RWPE1 (cell line): Measurements from ENCODE around the gene XRN2.
"Not testable (repeated sequence)": the region's sequence is repeated elsewhere in the genome, so short reads cannot be mapped to it uniquely, and the experiment has no call there.

Experiments
- CTCF ChIA-PET: fragments of 350-600 bp; sonication (Branson Sonifier 250); formaldehyde crosslinking; extraction: SDS; loops from one replicate; lab custom pipeline; 2021; lab: Yijun Ruan, JAX
- POLR2A ChIA-PET: fragments of 400-600 bp; formaldehyde crosslinking; extraction: SDS; loops from one replicate; lab custom pipeline; 2020; ENCODE audit warnings: antibody characterized with exemption; ENCODE audit not compliant: low non-redundant PET; lab: Yijun Ruan, JAX
- DNase-seq: peaks from one replicate; pipeline ENCODE4 v3.0.0; 2012; ENCODE audit warnings: low spot score
- H3K27ac ChIP-seq: fragments of 450-650 bp; 2 replicates; pipeline ENCODE4 v1.5.1; 2017
- CTCF ChIP-seq: fragments of 450-650 bp; conservative IDR thresholded peaks from 2 replicates; pipeline ENCODE4 v1.5.1; 2017; ENCODE audit warnings: low read depth, mild to moderate bottlenecking

XRN2 gene

GRCh38 chr20:21411725-21412124 is 108.6 kb downstream of the XRN2 start:
- no peak for DNase-seq
- no peak overlapping the region for H3K27ac ChIP-seq
- ChIA-PET POLR2A (no interaction called here), CTCF (no interaction called here)
- no peak for TF ChIP-seq CTCF

GRCh38 chr20:21413996-21414395 is 110.9 kb downstream of the XRN2 start:
- POLR2A ChIA-PET, DNase-seq: not testable (repeated sequence)
- CTCF ChIA-PET: interaction anchor here (0.6 kb wide), 1 partner anchor 149 kb away, joined by 3 read pairs; no protein-coding TSS in a partner anchor

GRCh38 chr20:21419147-21419546 is 116.0 kb downstream of the XRN2 start:
- CTCF ChIA-PET, H3K27ac ChIP-seq, DNase-seq, POLR2A ChIA-PET: not testable (repeated sequence)

More at GRCh38 chr20:21413996-21414395, 110.9 kb downstream of the XRN2 start:
- H3K27ac ChIP-seq: not testable (repeated sequence)

- no peak overlapping the region for H3K27ac ChIP-seq
- CTCF ChIA-PET: no interaction called here
- POLR2A ChIA-PET: no interaction called here
- DNase-seq: no peak
- no peak for TF ChIP-seq CTCF
These were observed 118.6 kb downstream of the XRN2 start for GRCh38 chr20:21421601-21422236.

- DNase-seq, H3K27ac ChIP-seq, CTCF ChIA-PET, POLR2A ChIA-PET: not testable (repeated sequence)
These were observed 120.6 kb downstream of the XRN2 start for GRCh38 chr20:21423712-21424111.

GRCh38 chr20:21424846-21425245 is 121.7 kb downstream of the XRN2 start:
- H3K27ac ChIP-seq: no peak overlapping the region
- TF ChIP-seq CTCF: no peak
- ChIA-PET CTCF (interaction anchor here (0.5 kb wide), 1 partner anchor 188 kb away, joined by 4 read pairs; no protein-coding TSS in a partner anchor), POLR2A (no interaction called here)
- no peak for DNase-seq

GRCh38 chr20:21430020-21430419 is 126.9 kb downstream of the XRN2 start:
- H3K27ac ChIP-seq: no peak overlapping the region
- CTCF ChIA-PET: interaction anchor here (0.6 kb wide), 1 partner anchor 902 kb away, joined by 3 read pairs; no protein-coding TSS in a partner anchor
- POLR2A ChIA-PET: no interaction called here
- no peak for TF ChIP-seq CTCF
- DNase-seq: no peak

GRCh38 chr20:21432911-21433310 is 129.8 kb downstream of the XRN2 start:
- ChIA-PET CTCF (no interaction called here), POLR2A (no interaction called here)
- TF ChIP-seq CTCF: no peak
- DNase-seq: no peak
- no peak overlapping the region for H3K27ac ChIP-seq
